Activated gamma-delta T cell treated with Interleukin-2 at 50 U/mL for 16 hours (primary cell): ENCODE results near the gene SSH2.
A peak's percentile ranks its signal among the peaks of the same experiment; 100 is the strongest.
"Not testable (repeated sequence)": the region's sequence is repeated elsewhere in the genome, so short reads cannot be mapped to it uniquely, and the experiment has no call there.

Experiments used
- DNase-seq: peaks from one replicate; pipeline ENCODE4 v3.0.0-alpha.2; 2020

Gene SSH2

DNA sequence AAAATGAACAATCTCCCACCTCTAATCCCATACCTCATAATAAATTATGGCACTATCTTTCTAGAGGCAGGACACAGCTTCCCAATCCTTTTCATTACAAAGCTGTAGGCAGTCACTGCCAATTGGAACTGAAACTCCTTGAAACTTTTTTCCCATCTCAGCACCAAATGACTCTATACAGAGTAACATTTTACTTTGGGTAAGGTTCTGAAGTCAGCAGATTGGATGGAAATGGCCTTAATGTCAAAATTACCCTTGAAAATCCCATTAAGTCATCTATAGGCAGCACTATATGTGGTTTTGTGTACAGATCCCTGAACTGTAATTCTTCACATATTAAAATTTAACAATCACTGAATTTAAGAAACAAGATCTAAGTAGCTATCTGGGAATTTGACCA is 277.1 kb downstream of the SSH2 start:
- no peak for DNase-seq

DNA sequence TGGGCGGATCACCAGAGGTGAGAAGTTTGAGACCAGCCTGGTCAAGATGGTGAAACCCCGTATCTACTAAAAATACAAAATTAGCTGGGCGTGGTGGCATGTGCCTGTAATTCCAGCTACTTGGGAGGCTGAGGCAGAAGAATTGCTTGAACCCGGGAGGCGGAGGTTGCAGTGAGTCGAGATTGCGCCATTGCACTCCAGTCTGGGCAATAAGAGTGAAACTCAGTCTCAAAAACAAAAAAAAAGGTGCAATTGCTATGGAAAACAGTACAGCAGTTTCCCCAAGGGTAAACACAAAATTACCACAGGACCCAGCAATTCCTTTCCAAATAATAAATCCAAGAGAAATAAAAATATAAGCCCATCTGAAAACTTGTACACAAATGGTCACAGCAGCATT is 278.1 kb downstream of the SSH2 start:
- DNase-seq: not testable (repeated sequence)

DNA sequence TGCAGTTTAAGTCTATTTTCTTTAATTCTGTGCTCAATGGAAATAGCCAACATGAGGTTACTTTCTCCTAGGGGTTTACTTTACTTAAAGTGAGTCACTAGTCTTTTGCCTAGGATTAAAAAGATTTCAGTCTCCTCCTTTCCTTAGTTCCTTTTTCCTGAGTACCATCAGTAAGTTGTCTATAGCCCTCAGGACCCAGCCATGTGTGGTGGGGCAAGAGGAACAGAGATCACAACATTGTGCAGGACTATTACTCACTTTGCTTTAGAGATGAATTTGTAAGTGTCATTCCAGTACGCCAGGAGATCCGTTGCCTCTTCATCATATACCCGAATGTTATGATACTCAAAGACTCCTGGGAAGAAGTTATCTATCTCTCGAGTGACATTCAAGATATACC is 279.6 kb downstream of the SSH2 start:
- DNase-seq: no peak

DNA sequence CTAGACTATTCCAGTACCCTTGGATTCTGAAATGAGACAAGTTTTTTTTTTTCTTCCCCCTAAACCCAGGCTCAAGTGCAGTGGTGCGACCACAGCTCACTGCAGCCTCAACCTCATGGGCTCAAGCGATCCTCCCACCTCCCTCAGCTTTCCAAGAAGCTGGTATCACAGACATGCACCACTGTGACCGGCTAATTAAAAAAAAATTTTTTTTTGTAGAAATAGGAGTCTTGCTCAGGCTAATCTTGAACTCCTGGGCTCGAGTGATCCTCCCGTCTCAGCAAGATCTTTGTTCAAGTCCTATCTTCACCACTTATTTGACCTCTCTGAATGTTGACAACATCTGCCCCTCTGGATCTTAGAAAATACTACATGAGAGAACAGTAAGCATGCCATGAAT is 280.7 kb downstream of the SSH2 start:
- no peak for DNase-seq

DNA sequence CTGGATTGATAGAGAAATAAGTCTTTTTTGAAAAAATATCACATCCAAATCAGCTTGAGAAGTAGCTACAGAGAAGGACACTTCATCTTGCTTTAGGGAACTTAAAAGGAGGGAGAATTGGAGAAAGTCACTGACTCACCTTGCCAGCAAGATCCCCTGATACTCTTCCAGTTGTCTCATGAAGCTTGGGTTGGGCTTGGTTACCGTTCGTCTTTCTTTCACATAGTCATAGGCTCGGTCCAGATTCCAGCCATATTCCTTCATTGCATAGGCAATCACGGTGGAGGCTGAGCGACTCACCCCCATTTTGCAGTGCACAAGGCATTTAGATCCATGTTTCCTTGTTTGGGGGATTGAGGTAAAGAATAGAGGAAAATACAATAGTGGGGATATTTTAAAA is 282.0 kb downstream of the SSH2 start:
- no peak for DNase-seq

DNA sequence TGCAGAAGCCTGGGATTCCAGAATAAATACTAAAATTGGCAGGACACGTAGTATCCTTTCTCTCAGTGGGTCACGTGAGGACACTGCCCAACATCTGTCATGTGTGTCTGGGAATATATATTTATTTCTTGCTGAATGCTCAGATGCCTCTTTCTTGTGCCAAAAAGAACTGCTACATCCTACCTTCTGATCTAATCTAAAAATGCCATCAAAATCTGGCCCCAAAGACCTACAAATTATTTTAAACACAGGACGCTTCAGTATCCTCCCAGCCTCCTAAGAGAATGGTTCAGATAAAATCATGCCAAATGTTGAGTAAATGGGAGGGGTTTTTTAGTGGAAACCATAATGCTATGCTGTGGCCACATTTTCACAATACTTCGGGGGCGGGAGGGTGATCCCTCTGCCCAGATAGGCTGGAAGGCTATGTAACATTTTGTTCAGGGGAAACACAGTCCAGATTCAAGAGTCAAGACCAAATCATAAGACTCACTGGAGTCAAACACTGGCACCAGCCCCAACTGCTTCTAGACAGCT is 284.4 kb downstream of the SSH2 start:
- DNase-seq: no peak

DNA sequence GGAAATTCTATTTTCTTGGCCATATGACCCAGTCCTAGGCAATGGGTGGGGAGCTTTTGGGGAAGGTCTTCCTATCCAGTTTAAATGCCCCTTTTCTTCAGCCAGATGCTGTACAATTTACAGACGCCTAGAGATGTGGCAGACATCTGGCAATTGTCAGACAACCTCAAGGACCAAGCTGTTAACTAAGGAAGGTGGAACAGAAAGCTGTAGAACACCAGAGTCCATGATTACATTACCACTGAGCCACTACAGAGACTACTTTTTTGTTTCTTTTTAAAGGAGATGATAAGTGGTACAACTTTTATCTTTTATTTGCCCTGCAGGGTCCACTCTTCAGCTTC is 286.2 kb downstream of the SSH2 start:
- DNase-seq: no peak

DNA sequence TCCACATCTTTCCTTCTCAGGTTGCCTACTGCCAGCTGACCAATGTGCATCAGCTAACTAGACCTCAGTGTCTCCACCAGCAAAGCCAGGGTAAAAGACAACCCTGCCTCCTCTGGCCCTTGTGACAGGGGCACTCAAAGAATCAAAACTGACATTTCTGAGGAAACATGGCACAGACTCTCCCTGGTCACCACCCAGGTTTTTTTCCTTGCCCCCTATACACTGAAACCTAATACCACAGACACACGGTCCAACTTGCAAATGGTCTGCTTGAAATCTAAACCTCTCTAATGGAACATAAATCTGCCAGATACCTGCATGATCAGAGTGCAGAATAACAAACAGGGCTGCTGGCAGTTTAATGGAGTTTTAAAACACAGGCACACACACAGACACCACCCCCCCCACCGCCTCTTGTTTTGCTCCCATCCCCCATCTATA is 287.8 kb downstream of the SSH2 start:
- no peak for DNase-seq

DNA sequence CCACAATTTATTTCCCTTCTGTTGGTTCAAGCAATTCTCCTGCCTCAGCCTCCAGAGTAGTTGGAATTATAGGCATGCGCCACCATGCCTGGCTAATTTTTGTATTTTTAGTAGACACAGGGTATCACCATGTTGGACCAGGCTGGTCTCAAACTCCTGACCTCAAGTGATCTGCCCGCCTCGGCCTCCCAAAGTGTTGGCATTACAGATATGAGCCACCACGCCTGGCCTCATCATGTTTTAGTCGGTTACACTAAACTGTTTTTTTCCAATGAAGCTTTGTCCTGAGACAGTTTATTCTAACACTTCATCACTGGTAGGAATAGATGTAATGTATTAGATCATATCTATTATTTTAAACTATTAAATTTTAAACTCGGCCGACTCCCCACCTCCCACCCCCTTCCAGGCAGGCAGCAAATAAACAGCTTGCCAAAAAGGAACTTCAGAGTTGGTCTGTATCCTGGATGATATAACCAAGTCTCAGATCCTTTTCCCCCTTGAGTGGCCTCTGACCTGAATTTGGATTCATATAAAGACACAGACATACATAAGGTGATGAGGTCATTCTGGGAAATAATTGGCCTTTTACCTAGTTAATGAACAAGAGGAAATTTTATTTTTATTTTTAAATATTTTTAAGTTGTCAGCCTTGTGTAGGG is 288.9 kb downstream of the SSH2 start:
- no peak for DNase-seq

DNA sequence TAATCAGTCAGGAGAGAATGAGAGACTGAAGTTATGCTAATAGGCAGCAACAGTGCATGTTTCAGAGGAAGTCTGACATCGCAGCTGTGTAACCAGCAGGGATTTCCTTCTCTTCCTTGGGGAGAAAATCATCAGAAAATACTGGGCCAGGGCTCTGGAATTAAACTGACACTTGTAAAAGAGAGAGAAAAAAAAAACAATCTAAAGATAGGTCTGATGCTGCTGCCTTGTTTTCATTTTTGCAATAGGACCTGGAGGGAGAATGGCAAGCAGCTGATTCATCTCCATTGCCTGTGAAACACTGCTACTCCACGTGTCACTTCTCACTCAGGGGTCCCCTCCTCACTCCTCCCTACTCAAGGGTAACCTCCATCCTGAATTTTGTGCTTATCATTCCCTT is 289.6 kb downstream of the SSH2 start:
- DNase-seq: no peak

DNA sequence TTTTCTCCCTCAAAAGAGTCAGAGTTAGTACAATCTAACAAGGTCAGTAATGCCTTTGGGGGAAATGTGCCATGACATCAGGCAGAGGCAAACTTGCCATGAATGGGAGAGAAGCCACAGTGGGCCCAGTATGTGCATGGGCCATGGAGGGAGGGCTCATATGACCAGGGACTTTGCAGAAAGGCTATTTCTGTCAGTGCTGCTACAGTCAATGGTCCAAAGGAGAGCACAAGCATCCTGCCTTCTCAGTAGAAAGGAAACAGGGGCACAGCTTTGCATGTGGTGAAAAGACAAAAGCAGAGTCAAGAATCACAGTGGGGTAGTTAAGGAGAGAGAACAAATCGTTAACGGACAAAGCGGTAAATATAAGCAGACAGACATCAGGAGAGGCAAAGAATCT is 296.1 kb downstream of the SSH2 start:
- no peak for DNase-seq

DNA sequence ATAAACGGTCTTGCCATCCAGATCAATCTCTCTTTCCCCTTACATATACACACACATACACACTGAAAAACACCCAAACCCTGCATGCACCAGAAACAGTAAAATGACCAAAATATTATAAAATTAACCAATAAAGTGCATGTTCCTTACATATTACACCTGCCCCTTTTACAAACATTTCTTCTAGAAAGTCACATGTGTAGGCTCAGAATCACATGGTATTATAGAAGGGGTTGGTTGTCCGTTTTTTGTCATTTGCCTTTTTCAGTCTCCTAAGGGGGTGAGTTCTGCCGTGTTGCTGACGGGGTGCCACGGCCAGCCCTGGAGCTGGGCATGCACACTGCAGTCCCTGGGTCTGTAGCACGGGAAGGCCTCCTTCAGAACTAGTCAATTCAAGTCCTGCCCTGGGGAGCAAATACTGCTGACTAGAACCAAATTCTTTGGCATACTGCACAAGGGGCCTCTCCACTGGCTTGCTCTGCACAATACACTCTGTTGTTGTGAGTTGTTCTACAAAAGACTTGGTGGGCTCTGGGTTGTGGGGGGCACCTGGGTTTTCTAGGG is 299.3 kb downstream of the SSH2 start:
- DNase-seq: no peak

DNA sequence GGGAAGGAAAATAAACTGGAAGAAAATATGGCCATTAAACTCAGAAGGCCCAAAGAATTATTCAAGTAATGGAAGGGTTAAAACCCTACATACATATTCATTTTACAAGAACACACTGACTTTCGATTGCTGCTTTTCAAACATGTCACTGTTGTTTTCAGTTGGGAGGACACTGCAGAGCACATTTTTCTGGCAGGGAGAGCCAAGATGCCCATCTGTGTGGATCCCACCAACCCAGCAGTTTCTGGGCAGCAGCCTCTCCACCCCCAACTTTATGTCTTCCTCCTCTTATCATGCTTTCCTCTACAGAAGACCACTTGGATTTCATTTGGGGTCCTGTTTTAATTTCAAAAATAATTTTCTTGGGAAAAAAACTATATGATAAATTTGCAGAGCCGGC is 300.2 kb downstream of the SSH2 start:
- no peak for DNase-seq

DNA sequence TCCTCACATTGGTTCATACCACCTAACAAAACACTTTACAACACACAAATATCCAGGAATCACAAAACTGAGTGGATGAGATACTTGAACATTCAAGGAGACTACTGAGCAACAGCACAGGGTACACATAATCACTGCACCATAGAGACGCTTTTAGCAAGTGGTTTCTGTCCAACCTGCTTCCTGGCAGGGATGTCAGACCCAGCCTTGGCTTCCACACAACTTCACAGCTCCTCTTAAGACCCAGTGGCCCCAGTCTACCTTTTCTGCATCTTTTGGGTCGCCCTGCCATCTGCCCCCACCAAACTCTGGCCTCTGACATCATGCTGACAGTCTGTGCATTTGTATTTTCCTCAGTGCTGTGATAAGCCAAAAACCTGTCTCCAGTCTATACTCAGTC is 301.4 kb downstream of the SSH2 start:
- no peak for DNase-seq

DNA sequence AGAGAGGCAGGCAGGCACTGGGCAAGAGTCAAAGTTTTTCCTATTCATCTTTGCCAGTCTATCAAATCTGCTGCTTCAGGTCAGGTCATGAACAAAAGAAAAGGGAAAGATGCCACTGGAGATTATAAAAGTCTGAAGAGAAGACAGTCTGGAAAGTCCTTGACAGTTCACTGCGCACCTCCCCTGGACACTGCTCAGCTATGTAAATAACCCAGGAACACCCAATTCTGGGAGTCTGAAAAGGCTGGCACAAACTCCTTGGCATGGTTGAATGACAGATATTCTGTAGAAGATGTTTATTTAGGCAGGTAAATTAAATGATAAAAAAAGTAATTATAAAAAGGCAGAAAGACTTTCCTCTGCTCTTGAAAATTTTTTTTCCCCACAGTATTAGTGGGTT is 302.1 kb downstream of the SSH2 start:
- DNase-seq: no peak

DNA sequence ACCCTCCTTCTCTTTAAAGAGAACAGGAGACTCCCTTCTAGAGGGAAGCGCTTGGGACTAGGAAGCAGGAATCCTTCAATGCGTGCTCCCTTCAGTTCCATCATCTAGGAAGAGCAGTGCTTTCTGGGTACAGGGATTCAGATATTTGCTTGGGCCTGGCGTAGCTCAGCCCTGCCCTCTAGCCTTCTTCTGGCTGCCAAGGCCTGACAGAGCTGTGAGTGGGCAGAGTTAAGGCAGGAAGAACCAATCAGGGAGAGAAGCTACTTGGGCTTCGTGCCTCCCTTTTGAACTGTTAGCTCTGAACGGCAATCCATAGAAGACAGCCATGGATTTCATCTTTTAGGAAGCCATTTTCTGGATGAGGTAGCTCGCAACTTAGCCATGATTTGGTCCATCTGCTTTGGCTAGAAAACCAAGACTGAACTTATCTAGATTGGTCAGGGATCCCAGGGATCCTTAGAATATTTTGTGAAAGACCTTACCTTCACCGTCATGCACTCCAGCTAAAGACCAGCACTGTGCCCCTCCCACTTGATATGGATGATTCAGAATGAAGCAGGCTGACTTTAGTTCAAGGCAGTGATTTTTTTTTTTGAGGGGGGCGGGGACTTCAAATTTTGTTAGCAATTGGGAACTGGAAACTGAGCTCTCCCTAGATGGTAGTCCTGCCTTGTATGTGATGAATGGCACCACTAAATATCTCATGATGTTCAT is 304.8 kb downstream of the SSH2 start:
- no peak for DNase-seq

DNA sequence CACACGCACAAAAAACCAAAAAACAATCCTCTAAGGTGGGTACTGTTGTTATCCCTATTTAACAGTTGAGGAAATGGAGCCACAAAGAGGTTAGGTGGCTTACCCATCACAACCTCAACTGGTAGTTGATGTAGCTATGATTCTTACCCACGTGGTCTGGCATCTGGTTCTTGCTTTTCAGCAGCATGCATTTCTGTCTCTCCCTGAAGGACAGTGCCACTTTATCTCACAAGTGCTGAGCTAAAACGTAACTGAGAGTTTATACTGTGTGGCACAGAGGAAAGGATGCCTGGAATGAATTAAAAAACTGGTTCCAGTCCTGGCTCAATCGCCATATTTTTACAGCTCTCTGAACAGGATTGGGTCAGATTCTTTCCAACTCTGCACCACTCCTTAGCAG is 305.4 kb downstream of the SSH2 start:
- no peak for DNase-seq

DNA sequence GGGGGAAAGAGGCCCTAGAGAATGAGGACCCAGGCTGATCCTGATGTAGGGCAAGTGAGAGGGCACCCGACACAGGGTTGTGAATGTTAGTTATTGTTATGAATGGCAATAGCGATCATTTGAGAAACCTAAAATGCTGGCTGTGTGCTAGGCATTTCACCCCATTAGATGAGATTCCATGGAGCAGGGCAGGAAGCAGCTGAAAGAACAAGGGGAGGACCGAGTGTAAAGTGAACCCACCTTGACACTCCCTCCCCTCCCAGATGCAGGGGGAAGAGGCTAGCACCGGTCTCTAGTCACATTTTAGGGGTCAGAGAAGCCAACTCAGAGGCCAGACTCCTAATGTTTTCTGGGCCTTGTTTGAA is 306.8 kb downstream of the SSH2 start:
- DNase-seq: no peak

DNA sequence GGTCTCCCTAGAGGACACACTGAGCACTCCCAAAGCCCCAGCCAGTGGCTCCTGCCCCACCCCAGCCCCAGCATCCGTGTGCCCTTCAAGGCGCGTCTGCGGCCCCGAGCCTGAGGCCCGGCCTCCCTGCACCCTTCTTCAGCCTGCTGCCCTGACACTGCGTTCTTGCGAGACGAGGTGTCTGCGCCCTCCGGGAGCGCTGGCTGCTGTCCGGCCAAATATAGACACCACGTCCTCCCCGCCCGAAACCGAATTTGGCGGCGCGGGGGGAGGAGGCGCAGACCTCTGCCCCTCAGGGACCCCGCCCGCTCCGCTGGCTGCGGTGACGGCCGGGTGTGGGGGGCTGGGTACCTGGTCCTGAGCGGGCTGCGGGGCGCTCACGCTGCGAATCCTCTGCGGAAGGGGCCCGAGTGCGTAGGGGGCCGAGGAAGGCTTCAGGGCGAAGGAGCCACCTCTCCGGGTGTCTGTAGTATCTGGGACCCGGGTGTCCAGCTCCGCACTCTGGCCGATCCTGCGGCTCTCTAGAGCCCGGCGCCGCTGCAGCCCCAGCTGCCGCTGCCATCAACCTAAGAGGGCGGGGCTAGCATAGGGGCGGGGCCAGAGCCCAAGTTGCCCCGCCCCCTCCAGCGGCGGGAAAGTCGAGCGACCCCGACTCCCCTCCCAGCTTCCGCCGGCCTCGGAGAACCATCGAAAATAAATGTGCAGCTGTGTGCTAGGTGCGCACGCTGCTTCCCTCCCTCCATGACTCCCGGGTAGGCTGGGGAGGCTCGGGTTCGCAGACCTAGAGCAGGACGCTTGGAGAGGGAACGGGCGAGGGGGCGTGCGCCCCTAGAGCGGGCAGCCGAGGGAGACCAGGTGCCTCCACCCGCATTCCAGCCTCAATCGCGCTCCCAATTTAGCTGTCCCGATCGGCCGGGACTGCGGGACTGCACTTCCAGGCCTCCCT is 307.4 kb downstream of the SSH2 start, which contains the start of gene CORO6:
TSS of gene CORO6 (minus strand) at position 576 of the 946 bp plus-strand sequence. CDS start 1,491 bp downstream, outside the sequence.
- DNase-seq: peak; percentile 62

DNA sequence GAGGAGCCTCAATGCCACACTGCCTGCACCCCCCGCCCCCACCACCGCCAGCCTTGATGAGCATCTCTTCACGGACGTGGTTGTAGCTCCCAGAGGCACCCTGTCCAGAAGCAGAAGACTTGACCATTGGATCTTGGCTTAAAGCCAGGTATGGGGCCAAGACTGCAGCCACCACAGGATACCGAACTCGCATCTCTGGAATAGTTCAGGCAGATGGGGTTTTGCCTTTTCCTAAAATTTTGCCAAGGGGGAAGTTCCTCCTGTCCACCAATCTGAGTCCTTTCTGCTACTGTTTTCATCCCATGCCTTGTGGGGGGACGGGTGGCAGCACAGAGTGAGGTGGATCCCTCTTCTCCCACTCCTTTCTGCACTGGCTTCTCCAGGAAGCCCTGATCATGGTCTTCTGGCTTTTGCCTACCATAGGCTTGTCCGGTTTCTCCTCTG is 308.3 kb downstream of the SSH2 start:
- DNase-seq: no peak

DNA sequence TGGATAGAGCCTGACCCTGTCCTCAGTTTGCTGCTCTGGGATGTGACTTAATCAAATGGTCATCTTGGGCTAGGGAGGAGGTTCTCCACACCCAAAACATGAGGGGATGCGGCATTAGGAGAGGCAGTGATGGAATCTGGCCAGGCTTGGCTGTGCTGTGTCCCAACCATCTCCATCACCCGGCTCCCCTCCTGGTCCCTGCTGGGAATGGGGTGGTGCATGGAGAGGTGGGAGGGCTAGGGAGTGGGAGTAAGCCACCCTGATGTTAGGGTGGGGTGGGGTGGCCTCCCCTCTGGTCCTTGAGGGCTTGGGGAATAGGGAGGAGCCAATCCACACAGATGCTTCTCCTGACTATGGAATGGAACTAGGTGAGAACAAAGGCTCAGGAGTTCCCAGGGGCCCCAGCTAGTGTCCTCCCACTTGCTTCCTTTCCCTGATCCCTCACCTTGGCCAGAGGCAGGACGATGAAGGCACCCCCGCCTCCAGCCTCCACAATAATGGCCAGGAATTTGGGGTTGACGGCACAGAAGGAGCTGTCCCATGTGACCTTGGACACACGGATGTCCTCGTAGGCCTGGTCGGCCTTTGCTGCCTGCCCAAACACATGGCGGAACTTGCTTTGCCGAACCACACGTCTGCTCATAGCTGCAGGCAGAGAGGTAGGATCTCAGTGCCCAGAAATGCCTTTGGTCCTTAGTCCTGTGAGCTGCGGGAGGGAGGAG is 309.1 kb downstream of the SSH2 start:
- no peak for DNase-seq

DNA sequence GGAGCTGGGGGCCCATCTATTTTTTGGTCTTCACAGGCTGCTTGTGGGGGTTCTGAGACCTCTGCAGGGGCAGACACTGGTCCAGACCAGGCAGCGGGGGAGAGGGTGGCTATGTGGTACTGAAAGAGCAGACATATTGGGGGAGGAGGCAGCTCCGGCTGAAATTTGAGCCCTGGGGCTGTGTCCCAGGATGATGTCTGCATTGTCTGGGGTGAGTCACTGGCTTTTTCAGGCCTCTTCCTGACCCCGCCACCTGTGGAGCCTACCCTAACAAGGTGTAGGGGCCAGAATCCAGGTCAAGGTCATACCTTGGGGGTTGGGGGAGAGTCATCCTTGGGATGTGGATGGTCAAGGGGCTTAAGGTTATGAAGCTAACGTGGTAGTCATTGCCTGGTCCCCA is 309.8 kb downstream of the SSH2 start:
- DNase-seq: no peak
